Measurements from ENCODE around the gene TRIM62. TPM values are rescaled to one million over a fixed set of nuclear protein-coding genes. Genes with fewer than 3 reads are reported as not detected.

TRIM62 gene
- total and polyA plus RNA-seq, 2 experiments from 2014 or later, result 2.5 to 4.2 TPM

GRCh38 chr1:33182401-33182841 is 578 bp upstream of the TRIM62 start:
- TF ChIP-seq EZH2 (IDR thresholded peaks at IDR 0.05; ENCODE audit: borderline replicate concordance) (no peak), EZH2phosphoT487 (IDR thresholded peaks at IDR 0.05; ENCODE audit: low read depth, severe bottlenecking, unreplicated experiment) (no peak), CTCF (IDR thresholded peaks at IDR 0.05; ENCODE audit: poor library complexity) (no peak)
- H3K4me2 ChIP-seq, result peak overlapping the region; percentile 99
- peak; percentile 61 for DNase-seq (ENCODE audit: low spot score)
- H2AFZ ChIP-seq, result peak overlapping the region; percentile 39
- no peaks in the 10 kb centered on the region for H3K79me2 ChIP-seq
- H3K36me3 ChIP-seq (replicated peaks; ENCODE audit: insufficient read depth, low read depth), result no peaks in the 10 kb centered on the region
- peak overlapping the region; percentile 60 for H3K4me3 ChIP-seq
- WGBS (ENCODE audit: low lambda C conversion rate, missing lambda C conversion rate), result 24% methylated on average over 5 of the region's 5 CpGs
- no peaks in the 10 kb centered on the region for H3K27me3 ChIP-seq
- H4K20me1 ChIP-seq (ENCODE audit: insufficient read depth, poor library complexity, severe bottlenecking), result no peaks in the 10 kb centered on the region
- H3K4me1 ChIP-seq (ENCODE audit: insufficient read depth), result peaks cover 6% of the 10 kb centered on the region
- H3K9me3 ChIP-seq (ENCODE audit: low read depth), result no peaks in the 10 kb centered on the region
- H3K27ac ChIP-seq, result peak overlapping the region; percentile 58
- H3K9me2 ChIP-seq (replicated peaks; ENCODE audit: insufficient read depth), result no peaks in the 10 kb centered on the region

- H3K27me3 ChIP-seq, result no peaks in the 10 kb centered on the region
Observed at GRCh38 chr1:33180911-33181890, 642 bp downstream of the TRIM62 start.

GRCh38 chr1:33180226-33180910 is 1.5 kb downstream of the TRIM62 start:
- Histone ChIP-seq H3K27me3 (no peaks in the 10 kb centered on the region), H3K27ac (no peak overlapping the region), H3K79me2 (no peaks in the 10 kb centered on the region), H4K20me1 (ENCODE audit: insufficient read depth, poor library complexity, severe bottlenecking) (no peaks in the 10 kb centered on the region), H3K36me3 (replicated peaks; ENCODE audit: insufficient read depth, low read depth) (no peaks in the 10 kb centered on the region), H3K4me1 (ENCODE audit: insufficient read depth) (peaks cover 6% of the 10 kb centered on the region), H3K4me2 (peak overlapping the region; percentile 99), H3K9me2 (replicated peaks; ENCODE audit: insufficient read depth) (no peaks in the 10 kb centered on the region), H2AFZ (no peak overlapping the region), H3K9me3 (ENCODE audit: low read depth) (no peaks in the 10 kb centered on the region), H3K4me3 (peak overlapping the region; percentile 36)
- DNase-seq (ENCODE audit: low spot score), result no peak
- WGBS (ENCODE audit: low lambda C conversion rate, missing lambda C conversion rate), result 37% methylated on average over 17 of the region's 28 CpGs
- TF ChIP-seq CTCF (IDR thresholded peaks at IDR 0.05; ENCODE audit: poor library complexity) (no peak), EZH2 (IDR thresholded peaks at IDR 0.05; ENCODE audit: borderline replicate concordance) (no peak), EZH2phosphoT487 (IDR thresholded peaks at IDR 0.05; ENCODE audit: low read depth, severe bottlenecking, unreplicated experiment) (no peak)

More at GRCh38 chr1:33180911-33181890, 642 bp downstream of the TRIM62 start:
- Histone ChIP-seq H3K4me2 (peak overlapping the region; percentile 99), H3K4me1 (ENCODE audit: insufficient read depth) (peaks cover 6% of the 10 kb centered on the region), H4K20me1 (ENCODE audit: insufficient read depth, poor library complexity, severe bottlenecking) (no peaks in the 10 kb centered on the region), H3K36me3 (replicated peaks; ENCODE audit: insufficient read depth, low read depth) (no peaks in the 10 kb centered on the region), H3K9me2 (replicated peaks; ENCODE audit: insufficient read depth) (no peaks in the 10 kb centered on the region), H3K79me2 (no peaks in the 10 kb centered on the region), H3K4me3 (peak overlapping the region; percentile 60), H2AFZ (peak overlapping the region; percentile 97), H3K9me3 (ENCODE audit: low read depth) (no peaks in the 10 kb centered on the region), H3K27ac (peak overlapping the region; percentile 48)
- TF ChIP-seq CTCF (IDR thresholded peaks at IDR 0.05; ENCODE audit: poor library complexity), result no peak
- TF ChIP-seq EZH2phosphoT487 (IDR thresholded peaks at IDR 0.05; ENCODE audit: low read depth, severe bottlenecking, unreplicated experiment), result no peak
- no peak for TF ChIP-seq EZH2 (IDR thresholded peaks at IDR 0.05; ENCODE audit: borderline replicate concordance)
- WGBS (ENCODE audit: low lambda C conversion rate, missing lambda C conversion rate), result under 1% methylated on average over 56 of the region's 90 CpGs
- DNase-seq (ENCODE audit: low spot score), result peak; percentile 94

Measured in hepatocyte (in vitro differentiated cells).